Measurements from ENCODE around the gene LNX1.

LNX1 gene

DNA sequence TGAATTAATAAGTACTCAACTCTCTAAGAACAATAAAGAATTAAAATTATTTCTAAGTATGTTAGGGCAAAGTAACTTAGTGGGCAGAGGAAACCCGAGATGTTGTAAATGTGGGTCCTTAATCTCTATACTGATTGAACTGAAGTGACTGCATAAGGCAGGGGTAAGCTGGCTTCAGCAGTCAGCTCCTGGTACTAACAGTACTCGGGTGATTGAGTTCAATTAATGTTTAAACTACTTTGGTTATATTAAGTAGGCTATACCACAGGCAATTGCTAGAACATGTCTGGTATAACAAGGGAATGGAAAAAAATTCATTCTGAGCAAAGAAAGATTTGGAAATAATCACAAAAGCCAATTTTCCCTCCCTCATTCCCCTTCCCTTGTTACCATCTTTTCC lies 90.7 kb downstream of the LNX1 start:
- TF ChIP-seq ZNF70 (CRISPR knock-in tag; IDR thresholded peaks at IDR 0.05) (no peak), CSRNP3 (CRISPR knock-in tag; IDR thresholded peaks at IDR 0.05) (no peak), ESRRG (CRISPR knock-in tag; IDR thresholded peaks at IDR 0.05) (no peak), OSR1 (CRISPR knock-in tag; IDR thresholded peaks at IDR 0.05) (no peak), GLIS3 (CRISPR knock-in tag; IDR thresholded peaks at IDR 0.05) (no peak), ARNTL (CRISPR knock-in tag; IDR thresholded peaks at IDR 0.05; ENCODE audit: borderline replicate concordance, low read depth) (no peak), ISL1 (CRISPR knock-in tag; IDR thresholded peaks at IDR 0.05) (no peak), ZFP3 (CRISPR knock-in tag; IDR thresholded peaks at IDR 0.05) (no peak), ZNF8 (CRISPR knock-in tag; IDR thresholded peaks at IDR 0.05) (no peak), CREB5 (CRISPR knock-in tag; IDR thresholded peaks at IDR 0.05; ENCODE audit: low read depth) (no peak), PPARA (CRISPR knock-in tag; IDR thresholded peaks at IDR 0.05; ENCODE audit: borderline replicate concordance) (no peak), ZC3H10 (CRISPR knock-in tag; IDR thresholded peaks at IDR 0.05) (no peak), ZFP30 (CRISPR knock-in tag; IDR thresholded peaks at IDR 0.05) (no peak), ZNF565 (CRISPR knock-in tag; conservative IDR thresholded peaks at IDR 0.05; ENCODE audit: low read depth) (no peak), BACH2 (CRISPR knock-in tag; IDR thresholded peaks at IDR 0.05; ENCODE audit: borderline replicate concordance) (no peak)
- TF ChIP-seq, protein P1, sequence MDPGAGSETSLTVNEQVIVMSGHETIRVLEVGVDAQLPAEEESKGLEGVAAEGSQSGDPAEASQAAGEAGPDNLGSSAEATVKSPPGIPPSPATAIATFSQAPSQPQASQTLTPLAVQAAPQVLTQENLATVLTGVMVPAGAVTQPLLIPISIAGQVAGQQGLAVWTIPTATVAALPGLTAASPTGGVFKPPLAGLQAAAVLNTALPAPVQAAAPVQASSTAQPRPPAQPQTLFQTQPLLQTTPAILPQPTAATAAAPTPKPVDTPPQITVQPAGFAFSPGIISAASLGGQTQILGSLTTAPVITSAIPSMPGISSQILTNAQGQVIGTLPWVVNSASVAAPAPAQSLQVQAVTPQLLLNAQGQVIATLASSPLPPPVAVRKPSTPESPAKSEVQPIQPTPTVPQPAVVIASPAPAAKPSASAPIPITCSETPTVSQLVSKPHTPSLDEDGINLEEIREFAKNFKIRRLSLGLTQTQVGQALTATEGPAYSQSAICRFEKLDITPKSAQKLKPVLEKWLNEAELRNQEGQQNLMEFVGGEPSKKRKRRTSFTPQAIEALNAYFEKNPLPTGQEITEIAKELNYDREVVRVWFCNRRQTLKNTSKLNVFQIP (CRISPR knock-in tag; IDR thresholded peaks at IDR 0.05; ENCODE audit: borderline replicate concordance, low read depth): no peak
- TF ChIP-seq, protein P2, sequence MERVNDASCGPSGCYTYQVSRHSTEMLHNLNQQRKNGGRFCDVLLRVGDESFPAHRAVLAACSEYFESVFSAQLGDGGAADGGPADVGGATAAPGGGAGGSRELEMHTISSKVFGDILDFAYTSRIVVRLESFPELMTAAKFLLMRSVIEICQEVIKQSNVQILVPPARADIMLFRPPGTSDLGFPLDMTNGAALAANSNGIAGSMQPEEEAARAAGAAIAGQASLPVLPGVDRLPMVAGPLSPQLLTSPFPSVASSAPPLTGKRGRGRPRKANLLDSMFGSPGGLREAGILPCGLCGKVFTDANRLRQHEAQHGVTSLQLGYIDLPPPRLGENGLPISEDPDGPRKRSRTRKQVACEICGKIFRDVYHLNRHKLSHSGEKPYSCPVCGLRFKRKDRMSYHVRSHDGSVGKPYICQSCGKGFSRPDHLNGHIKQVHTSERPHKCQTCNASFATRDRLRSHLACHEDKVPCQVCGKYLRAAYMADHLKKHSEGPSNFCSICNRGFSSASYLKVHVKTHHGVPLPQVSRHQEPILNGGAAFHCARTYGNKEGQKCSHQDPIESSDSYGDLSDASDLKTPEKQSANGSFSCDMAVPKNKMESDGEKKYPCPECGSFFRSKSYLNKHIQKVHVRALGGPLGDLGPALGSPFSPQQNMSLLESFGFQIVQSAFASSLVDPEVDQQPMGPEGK (CRISPR knock-in tag; IDR thresholded peaks at IDR 0.05; ENCODE audit: borderline replicate concordance): no peak
- ATAC-seq: no peak

- no peak for TF ChIP-seq ZC3H10 (CRISPR knock-in tag; IDR thresholded peaks at IDR 0.05)
- TF ChIP-seq RARB (CRISPR knock-in tag; IDR thresholded peaks at IDR 0.05): no peak
- TF ChIP-seq, protein P1 (CRISPR knock-in tag; IDR thresholded peaks at IDR 0.05; ENCODE audit: borderline replicate concordance, low read depth): no peak
- no peak for TF ChIP-seq SNAI2 (CRISPR knock-in tag; IDR thresholded peaks at IDR 0.05)
- no peak for TF ChIP-seq GLIS3 (CRISPR knock-in tag; IDR thresholded peaks at IDR 0.05)
- TF ChIP-seq ZFP3 (CRISPR knock-in tag; IDR thresholded peaks at IDR 0.05): no peak
- no peak for TF ChIP-seq CSRNP3 (CRISPR knock-in tag; IDR thresholded peaks at IDR 0.05)
- no peak for ATAC-seq
Observed at GRCh38 chr4:53499791-53500190, 91.5 kb downstream of the LNX1 start.

DNA sequence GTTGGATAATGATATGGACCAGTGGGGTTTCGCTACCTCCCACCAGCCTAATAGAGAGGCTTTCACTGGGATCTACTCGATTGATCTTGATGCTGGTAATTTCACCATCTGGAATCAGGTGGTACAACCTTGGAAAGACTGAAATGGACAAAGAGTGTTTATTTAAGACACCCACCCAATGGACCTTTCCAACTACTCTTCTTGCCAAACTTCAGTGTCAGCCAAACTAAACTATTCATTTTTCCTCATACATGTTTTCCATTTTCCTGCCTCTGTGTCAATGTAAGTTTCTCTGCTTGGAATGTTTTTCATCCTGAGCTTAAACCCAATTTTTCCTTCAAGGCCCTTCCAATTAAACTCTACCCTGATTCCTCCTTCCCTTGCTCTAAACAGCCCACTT lies 92.6 kb downstream of the LNX1 start:
- no peak for ATAC-seq
- no peak for TF ChIP-seq BACH2 (CRISPR knock-in tag; IDR thresholded peaks at IDR 0.05; ENCODE audit: borderline replicate concordance)
- TF ChIP-seq, protein P2 (CRISPR knock-in tag; IDR thresholded peaks at IDR 0.05; ENCODE audit: borderline replicate concordance): no peak
- TF ChIP-seq OSR1 (CRISPR knock-in tag; IDR thresholded peaks at IDR 0.05): no peak
- TF ChIP-seq CSRNP3 (CRISPR knock-in tag; IDR thresholded peaks at IDR 0.05): no peak
- TF ChIP-seq, protein P1 (CRISPR knock-in tag; IDR thresholded peaks at IDR 0.05; ENCODE audit: borderline replicate concordance, low read depth): no peak
- no peak for TF ChIP-seq TCF4 (CRISPR knock-in tag; IDR thresholded peaks at IDR 0.05; ENCODE audit: borderline replicate concordance)
- TF ChIP-seq ZFP30 (CRISPR knock-in tag; IDR thresholded peaks at IDR 0.05): no peak
- TF ChIP-seq CREB5 (CRISPR knock-in tag; IDR thresholded peaks at IDR 0.05; ENCODE audit: low read depth): no peak
- no peak for TF ChIP-seq ESRRG (CRISPR knock-in tag; IDR thresholded peaks at IDR 0.05)
